ENCODE results near the gene CFAP74. TPM values are rescaled to one million over a fixed set of nuclear protein-coding genes. Genes with fewer than 3 reads are reported as not detected.

CFAP74 gene
- total RNA-seq, 3 donors from 2014 or later, result 0.29 to 0.98 TPM; not detected in 1

DNA sequence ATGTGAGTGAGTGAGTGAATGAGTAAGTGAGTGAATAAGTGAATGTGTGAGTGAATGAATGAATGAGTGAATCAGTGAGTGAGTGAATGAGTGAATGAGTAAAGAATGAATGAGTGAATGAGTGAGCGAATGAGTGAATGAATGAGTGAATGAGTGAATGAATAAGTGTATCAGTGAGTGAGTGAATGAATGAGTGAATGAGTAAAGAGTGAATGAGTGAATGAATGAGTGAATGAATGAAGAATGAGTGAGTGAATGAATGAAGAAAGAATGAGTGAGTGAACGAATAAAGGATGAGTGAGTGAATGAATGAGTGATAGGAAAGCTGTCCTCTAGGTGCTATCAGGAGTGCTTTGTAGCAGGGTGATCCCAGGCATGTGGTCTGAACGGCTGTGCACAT is 35.7 kb downstream of the CFAP74 start:
- TF ChIP-seq POLR2AphosphoS5 (IDR thresholded peaks at IDR 0.05) (no peak), POLR2A (IDR thresholded peaks at IDR 0.05) (no peak)
- TF ChIP-seq, protein P1, sequence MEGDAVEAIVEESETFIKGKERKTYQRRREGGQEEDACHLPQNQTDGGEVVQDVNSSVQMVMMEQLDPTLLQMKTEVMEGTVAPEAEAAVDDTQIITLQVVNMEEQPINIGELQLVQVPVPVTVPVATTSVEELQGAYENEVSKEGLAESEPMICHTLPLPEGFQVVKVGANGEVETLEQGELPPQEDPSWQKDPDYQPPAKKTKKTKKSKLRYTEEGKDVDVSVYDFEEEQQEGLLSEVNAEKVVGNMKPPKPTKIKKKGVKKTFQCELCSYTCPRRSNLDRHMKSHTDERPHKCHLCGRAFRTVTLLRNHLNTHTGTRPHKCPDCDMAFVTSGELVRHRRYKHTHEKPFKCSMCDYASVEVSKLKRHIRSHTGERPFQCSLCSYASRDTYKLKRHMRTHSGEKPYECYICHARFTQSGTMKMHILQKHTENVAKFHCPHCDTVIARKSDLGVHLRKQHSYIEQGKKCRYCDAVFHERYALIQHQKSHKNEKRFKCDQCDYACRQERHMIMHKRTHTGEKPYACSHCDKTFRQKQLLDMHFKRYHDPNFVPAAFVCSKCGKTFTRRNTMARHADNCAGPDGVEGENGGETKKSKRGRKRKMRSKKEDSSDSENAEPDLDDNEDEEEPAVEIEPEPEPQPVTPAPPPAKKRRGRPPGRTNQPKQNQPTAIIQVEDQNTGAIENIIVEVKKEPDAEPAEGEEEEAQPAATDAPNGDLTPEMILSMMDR (IDR thresholded peaks at IDR 0.05), result no peak
- Histone ChIP-seq H3K27me3 (peaks cover 0 to 26% of the 10 kb centered on the region in 2 donors), H3K27ac (no peak overlapping the region), H3K4me3 (no peak overlapping the region), H3K9me3 (no peaks in the 10 kb centered on the region), H3K36me3 (no peaks in the 10 kb centered on the region), H3K4me1 (no peaks in the 10 kb centered on the region)
- intact Hi-C loops (cut with DNase I; ENCODE audit: low total_unique reads), result no loop called here
- no peak for DNase-seq (ENCODE audit: low spot score in 2 of 2)

DNA sequence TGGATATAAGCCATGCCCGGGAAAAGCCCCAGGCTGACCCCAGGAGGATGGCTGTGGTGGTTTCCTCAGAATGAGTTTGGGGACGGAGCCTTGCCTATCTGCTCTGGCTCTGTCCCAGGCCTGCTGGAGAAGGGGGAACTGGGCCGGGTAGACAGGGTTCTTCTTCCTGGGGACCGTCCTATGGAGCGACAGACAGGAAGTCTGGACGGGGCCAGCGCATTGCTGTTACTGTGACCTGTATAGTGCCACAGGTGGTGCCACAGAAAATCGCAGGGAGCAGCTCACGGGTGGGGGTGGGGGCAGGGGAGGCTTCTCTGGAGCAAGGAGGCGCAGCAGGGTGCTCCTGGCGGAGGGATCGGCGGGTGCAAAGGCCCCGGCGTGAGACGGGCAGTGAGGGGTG is 36.4 kb downstream of the CFAP74 start:
- Histone ChIP-seq H3K36me3 (no peaks in the 10 kb centered on the region), H3K4me1 (no peaks in the 10 kb centered on the region), H3K9me3 (no peaks in the 10 kb centered on the region), H3K4me3 (no peak overlapping the region), H3K27me3 (peaks cover 0 to 26% of the 10 kb centered on the region in 2 donors), H3K27ac (no peak overlapping the region)
- TF ChIP-seq POLR2A (IDR thresholded peaks at IDR 0.05), result no peak
- TF ChIP-seq POLR2AphosphoS5 (IDR thresholded peaks at IDR 0.05), result no peak
- TF ChIP-seq, protein P1 (IDR thresholded peaks at IDR 0.05), result no peak
- no peak for DNase-seq (ENCODE audit: low spot score in 2 of 2)
- intact Hi-C loops (cut with DNase I; ENCODE audit: low total_unique reads), result no loop called here

DNA sequence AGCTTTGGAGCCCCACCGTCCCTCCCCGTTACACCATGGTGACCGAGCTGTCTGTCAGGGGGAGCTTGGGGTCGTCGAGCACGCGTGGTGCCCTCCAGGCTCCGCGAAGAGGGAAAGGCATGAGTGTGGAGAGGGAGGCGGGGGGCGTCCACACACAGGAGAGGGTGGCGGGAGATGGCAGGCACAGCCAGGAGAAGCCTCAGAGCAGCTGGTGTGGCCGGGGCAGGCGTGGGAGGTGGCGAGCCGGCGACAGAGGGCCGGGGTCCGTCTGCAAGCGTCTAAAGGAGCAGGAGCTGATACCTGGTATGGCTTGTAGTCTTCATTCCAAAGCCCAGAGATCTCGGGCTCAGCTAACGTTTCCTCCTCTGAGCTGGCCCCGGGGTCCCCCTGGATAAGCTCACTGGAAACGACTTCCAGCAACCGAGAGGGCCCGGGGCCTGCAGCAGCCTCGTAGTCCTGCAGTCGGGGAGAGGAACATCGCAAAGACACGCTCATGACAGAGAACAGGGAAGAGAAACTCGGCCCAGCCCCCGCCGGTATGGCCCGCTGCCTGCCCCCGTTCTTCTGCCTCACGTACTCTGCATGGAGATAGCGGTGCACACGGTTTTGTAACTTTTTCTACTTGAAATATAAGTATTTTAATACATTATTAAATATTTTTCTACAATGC is 37.4 kb downstream of the CFAP74 start:
- Histone ChIP-seq H3K9me3 (no peaks in the 10 kb centered on the region), H3K27me3 (peaks cover 0 to 33% of the 10 kb centered on the region in 2 donors), H3K4me3 (no peak overlapping the region), H3K4me1 (no peaks in the 10 kb centered on the region), H3K27ac (no peak overlapping the region), H3K36me3 (no peaks in the 10 kb centered on the region)
- DNase-seq (ENCODE audit: low spot score in 2 of 2), result no peak
- intact Hi-C loops (cut with DNase I; ENCODE audit: low total_unique reads), result no loop called here
- TF ChIP-seq POLR2AphosphoS5 (IDR thresholded peaks at IDR 0.05) (no peak), POLR2A (IDR thresholded peaks at IDR 0.05) (no peak)
- TF ChIP-seq, protein P1 (IDR thresholded peaks at IDR 0.05), result no peak

DNA sequence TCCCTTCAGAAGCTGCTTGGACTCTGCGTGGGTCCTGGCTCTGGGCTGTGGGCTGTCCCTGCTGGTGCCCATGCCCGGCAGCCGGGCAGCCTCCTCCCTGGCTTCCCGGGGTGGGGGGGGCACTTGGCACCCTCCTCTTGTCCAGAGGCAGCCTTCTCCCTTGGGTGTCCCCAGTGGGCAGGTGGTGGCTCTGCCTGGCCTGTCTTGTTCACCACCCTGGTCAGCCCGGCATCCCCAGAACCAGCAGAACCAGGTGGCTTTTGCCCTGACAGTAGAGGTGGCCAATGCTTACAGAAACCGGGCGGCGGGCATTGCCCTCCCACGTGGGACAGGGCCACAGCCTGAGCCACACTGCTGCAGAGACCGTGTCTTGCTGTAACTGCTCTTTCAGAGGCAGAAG is 38.0 kb downstream of the CFAP74 start:
- TF ChIP-seq, protein P1 (IDR thresholded peaks at IDR 0.05), result no peak
- TF ChIP-seq POLR2A (IDR thresholded peaks at IDR 0.05) (no peak), POLR2AphosphoS5 (IDR thresholded peaks at IDR 0.05) (no peak)
- H3K27me3 ChIP-seq, result peaks cover 0 to 38% of the 10 kb centered on the region in 2 donors
- H3K27ac ChIP-seq, result no peak overlapping the region
- no peaks in the 10 kb centered on the region for H3K4me1 ChIP-seq
- H3K9me3 ChIP-seq, result no peaks in the 10 kb centered on the region
- no peaks in the 10 kb centered on the region for H3K36me3 ChIP-seq
- intact Hi-C loops (cut with DNase I; ENCODE audit: low total_unique reads), result no loop called here
- DNase-seq (ENCODE audit: low spot score in 2 of 2), result no peak
- no peak overlapping the region for H3K4me3 ChIP-seq

DNA sequence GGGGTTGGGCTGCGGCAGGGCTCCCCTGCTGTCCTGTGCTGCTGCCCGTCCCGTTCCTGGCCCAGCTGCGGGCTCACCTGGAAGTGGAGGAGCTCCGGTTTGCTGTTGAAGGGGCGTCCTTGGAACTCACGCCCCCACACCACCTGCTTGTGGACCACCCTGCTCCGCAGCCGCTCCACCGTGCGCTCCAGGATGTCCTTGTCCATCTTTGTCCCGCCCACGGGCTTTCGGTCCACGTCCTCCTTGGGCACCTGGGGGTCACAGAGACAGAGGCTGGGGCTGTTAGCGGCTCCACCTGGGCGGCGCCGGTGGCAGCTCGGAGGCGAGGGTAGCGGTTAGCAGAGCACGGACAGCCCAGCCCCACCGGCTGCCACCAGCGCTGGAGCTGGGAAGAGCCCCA is 38.8 kb downstream of the CFAP74 start:
- peaks cover 0 to under 1% of the 10 kb centered on the region in 2 donors for H3K4me1 ChIP-seq
- H3K27me3 ChIP-seq, result peaks cover 0 to 46% of the 10 kb centered on the region in 2 donors
- no peaks in the 10 kb centered on the region for H3K9me3 ChIP-seq
- no peak for DNase-seq (ENCODE audit: low spot score in 2 of 2)
- no peak for TF ChIP-seq POLR2A (IDR thresholded peaks at IDR 0.05)
- TF ChIP-seq, protein P1 (IDR thresholded peaks at IDR 0.05), result no peak
- TF ChIP-seq POLR2AphosphoS5 (IDR thresholded peaks at IDR 0.05), result no peak
- intact Hi-C loops (cut with DNase I; ENCODE audit: low total_unique reads), result no loop called here
- H3K27ac ChIP-seq, result no peak overlapping the region
- no peak overlapping the region for H3K4me3 ChIP-seq
- no peaks in the 10 kb centered on the region for H3K36me3 ChIP-seq
